ENCODE data around the gene PDE1A. TPM values are rescaled to one million over a fixed set of nuclear protein-coding genes. Genes with fewer than 3 reads are reported as not detected.

The PDE1A gene
- total and polyA plus RNA-seq, 10 of the 15 experiments (the other 5 are each of a cell fraction or from before 2014, with no cell fraction given) = 1.1 TPM; not detected in 9

DNA sequence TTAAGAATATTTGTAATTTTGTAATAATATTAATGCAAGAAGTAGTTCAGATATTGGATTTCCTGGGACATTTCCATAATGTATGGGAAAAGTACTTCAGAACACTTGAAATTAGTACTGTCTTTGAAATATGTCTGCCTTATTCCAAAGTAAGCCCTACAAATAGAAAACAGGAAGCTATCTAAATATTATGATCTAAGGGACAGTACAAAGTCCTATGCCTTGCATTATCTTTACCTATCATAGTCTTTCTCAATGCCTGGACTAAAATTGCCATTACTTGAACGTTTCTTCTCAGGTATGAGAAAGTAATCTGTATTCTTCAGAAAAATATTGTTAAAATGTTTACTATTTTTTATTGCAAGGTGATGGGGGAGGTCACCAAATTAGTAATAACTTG, 328.2 kb downstream of the PDE1A start:
- no peak for ATAC-seq
- TF ChIP-seq, protein P1, sequence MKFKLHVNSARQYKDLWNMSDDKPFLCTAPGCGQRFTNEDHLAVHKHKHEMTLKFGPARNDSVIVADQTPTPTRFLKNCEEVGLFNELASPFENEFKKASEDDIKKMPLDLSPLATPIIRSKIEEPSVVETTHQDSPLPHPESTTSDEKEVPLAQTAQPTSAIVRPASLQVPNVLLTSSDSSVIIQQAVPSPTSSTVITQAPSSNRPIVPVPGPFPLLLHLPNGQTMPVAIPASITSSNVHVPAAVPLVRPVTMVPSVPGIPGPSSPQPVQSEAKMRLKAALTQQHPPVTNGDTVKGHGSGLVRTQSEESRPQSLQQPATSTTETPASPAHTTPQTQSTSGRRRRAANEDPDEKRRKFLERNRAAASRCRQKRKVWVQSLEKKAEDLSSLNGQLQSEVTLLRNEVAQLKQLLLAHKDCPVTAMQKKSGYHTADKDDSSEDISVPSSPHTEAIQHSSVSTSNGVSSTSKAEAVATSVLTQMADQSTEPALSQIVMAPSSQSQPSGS (IDR thresholded peaks at IDR 0.05; ENCODE audit: low read length) = no peak
- TF ChIP-seq BCL11A (IDR thresholded peaks at IDR 0.05; ENCODE audit: low read depth, low read length) (no peak), NR2C2 (IDR thresholded peaks at IDR 0.05; ENCODE audit: borderline replicate concordance, control insufficient read depth, insufficient read length, low read depth) (no peak), HCFC1 (IDR thresholded peaks at IDR 0.05; ENCODE audit: low read length) (no peak), TBL1XR1 (IDR thresholded peaks at IDR 0.05; ENCODE audit: low read depth, low read length) (no peak), NFXL1 (IDR thresholded peaks at IDR 0.05; ENCODE audit: borderline replicate concordance) (no peak), ETV6 (conservative IDR thresholded peaks at IDR 0.05 in 1 of 2, IDR thresholded peaks at IDR 0.05 in 1 of 2; ENCODE audit: borderline replicate concordance in 1 of 2, low read depth in 1 of 2) (no peak), SIX5 (IDR thresholded peaks at IDR 0.05; ENCODE audit: low read depth, low read length, severe bottlenecking) (no peak), SREBF1 (IDR thresholded peaks at IDR 0.05; ENCODE audit: low read length) (no peak), NBN (IDR thresholded peaks at IDR 0.05) (no peak), USF1 (IDR thresholded peaks at IDR 0.05; ENCODE audit: borderline replicate concordance, extremely low read length, insufficient read depth, low read depth, low read length) (no peak), FOXK2 (IDR thresholded peaks at IDR 0.05) (no peak), GABPA (IDR thresholded peaks at IDR 0.05; ENCODE audit: low read depth) (no peak), YBX1 (IDR thresholded peaks at IDR 0.05) (no peak), IRF4 (IDR thresholded peaks at IDR 0.05; ENCODE audit: low read depth, low read length) (no peak), RCOR1 (conservative IDR thresholded peaks at IDR 0.05; ENCODE audit: low read depth, low read length) (no peak)
- H3K27ac ChIP-seq (ENCODE audit: control insufficient read depth, insufficient read depth) = no peak overlapping the region
- H3K79me2 ChIP-seq (ENCODE audit: control insufficient read depth, insufficient read depth, low read length) = no peaks in the 10 kb centered on the region
- H3K4me2 ChIP-seq (ENCODE audit: control insufficient read depth, insufficient read depth) = no peak overlapping the region
- RAD21 ChIA-PET (ENCODE audit: unreplicated experiment) = no interaction called here
- no TSS peak for BruUV-seq (replicated peaks)
- no peak overlapping the region for H2AFZ ChIP-seq (ENCODE audit: control insufficient read depth, low read depth, low read length)
- no peak overlapping the region for H3K4me3 ChIP-seq
- CTCF ChIA-PET = interaction anchor here (1.3 kb wide), 1 partner anchor 550 kb away, joined by 3 read pairs; no protein-coding TSS in a partner anchor
- 0% methylated on average over 1 of the region's 1 CpG for WGBS (ENCODE audit: insufficient coverage, insufficient replicate concordance, low lambda C conversion rate, missing lambda C conversion rate)
- DNase-seq (ENCODE audit: low read depth, low spot score) = no peak
- no peaks in the 10 kb centered on the region for H3K36me3 ChIP-seq (ENCODE audit: control insufficient read depth in 2 of 2, insufficient read depth in 2 of 2, low read length in 1 of 2)
- in situ Hi-C loops (cut with MboI) (no loop called here), intact Hi-C loops (cut with micrococcal nuclease; ENCODE audit: unreplicated experiment) (no loop called here)
- H3K9me3 ChIP-seq (replicated peaks; ENCODE audit: control insufficient read depth, insufficient read depth, low read length) = no peaks in the 10 kb centered on the region
- H3K27me3 ChIP-seq (replicated peaks in 1 of 2; ENCODE audit: control insufficient read depth in 2 of 2, insufficient read depth in 2 of 2, low read length in 1 of 2) = no peaks in the 10 kb centered on the region; a peak in 1 of 4 replicates
- no peak for FAIRE-seq
- SMC1A ChIA-PET (ENCODE audit: uncharacterized antibody, unreplicated experiment) = no interaction called here
- H3K9ac ChIP-seq (ENCODE audit: control insufficient read depth, insufficient read depth, low read length) = no peak overlapping the region
- no peaks in the 10 kb centered on the region for H4K20me1 ChIP-seq (ENCODE audit: control insufficient read depth, insufficient read depth)
- H3K4me1 ChIP-seq (ENCODE audit: control insufficient read depth, insufficient read depth, low read length) = no peaks in the 10 kb centered on the region
- POLR2A ChIA-PET = no interaction called here

Data from GM12878 (cell line).